NCI-H82 treated with DMSO at 0.1 percent for 48 hours (cell line): ENCODE measurements around the gene AQP1.

Experiments used
- DNase-seq: peaks from one replicate; lab custom pipeline; 2025; ENCODE audit not compliant: unreplicated experiment; lab: John Stamatoyannopoulos, UW

AQP1 gene

DNA sequence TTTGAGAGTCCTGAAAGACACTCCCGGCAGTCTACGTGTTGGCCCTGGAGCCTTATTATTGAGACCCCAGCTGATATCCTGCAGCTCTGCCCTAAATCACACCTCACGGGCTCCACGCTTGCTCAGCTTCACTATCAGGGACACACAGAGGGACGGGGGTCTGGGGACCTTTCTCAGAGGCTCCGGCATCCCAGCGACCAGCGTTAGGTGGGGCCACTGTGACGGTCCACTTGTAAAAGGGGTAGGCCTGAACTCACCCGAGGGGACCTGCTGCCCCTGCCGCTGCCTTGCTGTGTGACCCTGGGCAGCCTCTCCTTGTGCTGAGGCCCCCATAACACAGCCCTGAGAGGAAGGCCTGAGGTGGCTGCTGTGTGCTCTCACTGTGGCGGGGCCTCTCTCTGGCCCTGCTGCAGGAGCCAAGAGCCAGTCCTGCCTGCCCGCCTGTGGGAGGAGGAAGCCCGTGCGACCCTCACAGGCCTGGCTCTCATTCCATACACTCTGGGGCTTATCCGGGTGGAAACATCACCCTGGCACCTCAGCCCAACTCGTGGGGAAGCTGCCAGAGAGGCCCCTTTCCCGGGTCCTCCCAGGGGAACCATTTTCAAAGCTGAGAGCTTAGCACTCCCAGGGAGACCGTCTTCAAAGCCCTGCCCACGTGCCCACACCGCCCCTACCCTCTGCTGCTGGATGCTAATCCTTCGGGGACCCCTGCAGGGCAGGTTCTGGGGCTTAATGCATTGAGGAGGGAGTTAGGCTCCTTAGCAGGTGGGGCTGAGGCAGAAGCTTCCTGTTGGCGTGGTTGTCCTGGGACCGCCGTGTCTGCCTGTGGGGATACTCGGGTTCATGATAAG is 21.7 kb downstream of the AQP1 start:
- peak; percentile 4 for DNase-seq

GRCh38 chr7:30934225-30934624 is 22.6 kb downstream of the AQP1 start:
- DNase-seq: no peak

DNA sequence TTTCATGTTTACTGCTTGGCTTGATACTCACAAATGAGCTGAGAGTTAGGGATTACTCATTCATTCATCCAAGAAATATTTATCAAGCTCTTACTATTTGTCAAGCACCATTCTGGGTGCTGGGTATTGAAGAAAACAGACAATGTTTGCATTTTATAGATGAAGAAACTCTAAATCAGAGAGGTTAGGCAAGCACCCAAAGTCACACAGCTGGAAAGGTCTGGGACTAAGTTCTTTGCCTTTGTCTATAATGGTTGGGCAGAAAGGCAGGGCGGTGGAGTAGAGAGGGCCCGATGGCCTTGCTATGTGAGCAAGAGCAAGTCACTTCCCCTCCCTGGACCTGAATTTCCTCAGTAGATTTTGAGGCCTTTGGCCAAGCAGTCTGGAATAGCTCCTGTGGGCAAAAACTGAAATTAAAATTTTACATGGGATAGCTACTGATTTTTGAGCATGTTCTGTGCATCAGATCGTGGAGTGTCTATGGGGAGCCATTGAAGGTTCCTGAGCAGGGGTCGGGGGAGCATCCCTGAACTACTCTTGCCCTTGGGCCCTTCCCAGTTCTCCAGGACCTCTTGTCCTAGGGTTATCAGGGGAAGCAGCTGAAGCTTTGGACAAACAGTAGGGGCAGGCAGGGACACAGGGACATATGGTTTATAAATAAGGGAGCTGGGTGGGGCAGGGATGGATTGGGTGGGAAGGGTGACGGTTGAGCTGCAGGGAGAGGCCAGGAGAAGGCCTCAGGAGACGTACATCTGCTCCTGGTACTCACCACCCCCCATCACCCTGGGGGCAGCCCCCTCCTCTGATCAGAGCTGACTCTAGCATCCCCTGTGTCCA is 23.3 kb downstream of the AQP1 start:
- DNase-seq: peak; percentile 4

GRCh38 chr7:30935569-30935877 is 23.9 kb downstream of the AQP1 start:
- DNase-seq: no peak

DNA sequence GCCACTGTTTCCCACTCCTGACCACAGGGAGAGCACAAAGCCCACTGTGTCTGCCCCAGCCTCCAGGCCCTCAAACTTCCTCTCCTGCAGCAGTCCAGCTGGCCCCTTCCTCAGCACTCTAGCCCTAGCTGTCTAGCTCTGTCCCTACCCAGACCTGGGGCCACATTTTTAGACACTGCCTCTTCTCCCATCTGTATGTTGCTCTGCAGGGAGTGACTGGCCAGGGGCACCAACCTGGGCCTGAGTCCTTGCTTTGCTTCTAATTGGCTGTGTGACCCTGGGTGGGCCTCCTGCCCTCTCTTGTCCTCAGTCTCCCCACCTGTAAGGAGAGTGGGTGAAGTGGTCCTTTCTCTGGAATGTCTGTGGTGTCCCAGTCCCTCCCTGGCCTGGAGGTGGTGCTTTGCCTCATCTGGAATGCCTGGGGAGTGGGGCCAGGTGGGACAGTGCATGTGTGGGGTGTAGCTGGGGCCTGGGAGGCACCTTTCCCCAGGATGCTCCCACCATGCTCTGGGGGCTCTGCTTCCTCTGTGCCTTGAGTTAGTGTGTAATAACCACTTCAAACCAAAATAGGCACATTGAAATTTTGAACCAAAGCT is 25.1 kb downstream of the AQP1 start:
- DNase-seq: no peak

DNA sequence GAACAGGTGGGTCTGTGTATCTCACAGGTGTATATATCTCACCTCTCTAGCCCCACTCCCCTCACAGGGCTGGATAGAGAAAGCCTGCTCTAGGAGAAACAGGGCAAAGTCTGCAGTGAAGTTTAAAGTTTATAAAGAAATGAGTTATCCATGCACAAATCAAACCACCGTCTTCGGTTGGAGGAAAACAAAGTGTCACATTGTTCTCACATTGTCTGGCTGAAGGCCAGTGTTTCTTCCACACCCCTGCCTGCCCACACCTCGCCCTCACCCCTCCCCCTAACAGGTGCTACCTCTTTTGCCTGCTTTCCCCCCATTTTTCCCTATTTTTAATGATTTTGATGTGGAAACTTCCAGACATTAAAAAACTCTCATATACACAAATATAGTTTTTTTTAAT is 25.8 kb downstream of the AQP1 start:
- DNase-seq: no peak

DNA sequence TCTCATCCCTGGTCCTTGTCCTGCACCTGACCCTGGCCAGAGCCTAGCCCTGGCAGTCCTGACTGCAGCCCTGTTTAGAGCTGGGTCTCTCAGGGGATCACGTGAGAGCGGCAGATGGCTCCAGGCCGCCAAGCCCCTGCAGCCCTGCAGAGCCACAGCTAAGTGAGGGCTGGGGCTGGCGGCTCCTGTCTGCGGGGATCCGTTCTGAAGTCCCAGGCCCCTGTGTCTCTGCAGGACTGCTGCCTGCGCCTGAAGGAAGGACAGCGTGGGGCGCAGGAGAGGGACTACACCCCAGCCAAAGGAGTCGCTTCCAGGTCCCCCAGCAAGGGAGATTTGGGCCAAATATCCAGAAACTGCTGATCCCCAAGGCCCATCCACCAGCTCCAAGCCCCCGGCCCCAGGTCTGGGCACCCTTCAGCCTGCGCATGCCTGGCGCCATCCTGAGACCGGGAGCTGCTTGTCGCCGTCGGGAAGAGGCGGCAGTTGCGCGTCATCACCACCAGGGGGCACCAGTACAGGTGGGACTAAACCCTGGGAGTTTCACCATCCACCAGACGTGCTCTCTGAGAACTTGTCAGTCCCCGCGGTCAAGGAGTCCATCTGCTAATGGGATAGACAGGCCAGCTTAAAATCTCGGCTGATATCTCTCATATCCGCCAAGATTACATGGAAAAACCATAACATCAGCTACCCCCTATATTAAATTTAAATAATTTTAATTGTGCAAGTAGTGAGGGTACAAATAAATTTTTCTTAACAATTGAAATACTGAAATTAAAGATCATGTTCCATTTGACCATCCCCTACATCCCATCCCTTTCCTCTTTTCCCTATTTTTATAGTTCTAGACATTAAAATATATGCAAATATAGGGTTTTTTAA is 27.0 kb downstream of the AQP1 start:
- peak; percentile 85 for DNase-seq

GRCh38 chr7:30941582-30942323 is 30.1 kb downstream of the AQP1 start:
- no peak for DNase-seq

GRCh38 chr7:30950197-30950596 is 38.5 kb downstream of the AQP1 start:
- no peak for DNase-seq

DNA sequence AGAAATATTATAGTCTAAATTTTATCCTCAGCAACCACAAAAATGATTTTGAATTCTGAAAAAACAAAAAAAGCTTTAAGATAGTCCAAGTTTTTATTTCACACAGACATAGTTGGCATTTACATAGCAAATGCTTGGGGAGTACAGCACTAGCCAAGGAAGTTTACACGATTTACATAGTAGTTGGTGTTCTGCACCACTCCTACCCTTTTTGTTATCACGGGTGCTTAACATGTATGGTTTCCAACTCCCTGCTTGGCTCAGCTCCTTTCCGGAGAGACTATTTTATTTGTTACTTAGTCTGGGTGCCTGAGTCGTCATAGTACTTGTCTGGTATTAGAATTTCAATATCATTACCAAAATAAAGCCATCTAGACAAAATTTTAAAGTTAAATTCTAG is 43.3 kb downstream of the AQP1 start:
- no peak for DNase-seq

DNA sequence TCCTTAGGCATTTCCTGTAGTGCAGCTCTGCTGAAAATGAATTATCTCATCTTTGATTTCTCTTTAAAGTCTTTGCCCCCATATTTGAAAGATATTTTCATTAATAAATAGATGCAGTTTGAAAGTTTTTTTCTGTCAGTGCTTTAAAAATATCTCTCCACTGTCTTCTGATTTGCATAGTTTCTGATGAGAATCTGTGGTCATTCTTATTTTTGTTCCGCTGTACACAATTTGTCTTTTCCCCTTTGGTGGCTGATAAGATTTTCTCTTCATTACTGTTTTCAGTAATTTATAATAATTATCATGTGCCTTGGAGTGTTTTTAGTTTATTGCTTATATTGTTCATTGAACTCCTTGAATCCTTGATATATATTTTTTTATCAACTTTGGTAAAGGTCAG is 45.1 kb downstream of the AQP1 start:
- no peak for DNase-seq

DNA sequence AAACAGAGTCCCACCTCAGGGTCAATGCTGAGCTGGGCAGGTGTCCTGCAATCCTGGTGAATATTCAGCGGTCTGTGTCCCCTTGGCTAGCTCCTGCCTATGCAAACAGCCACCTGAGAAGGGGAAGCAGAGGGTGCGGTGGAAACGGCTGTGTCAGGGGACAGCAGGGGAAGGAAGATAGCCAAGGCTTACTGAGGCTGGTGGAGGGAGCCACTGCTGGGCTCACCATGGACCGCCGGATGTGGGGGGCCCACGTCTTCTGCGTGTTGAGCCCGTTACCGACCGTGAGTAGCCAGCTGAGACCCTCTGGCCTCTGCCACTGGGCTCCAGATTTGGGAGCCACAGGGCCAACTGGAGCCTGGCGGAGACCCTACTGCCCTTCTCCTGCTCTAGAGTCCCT is 52.2 kb downstream of the AQP1 start, which contains the start of gene GHRHR:
GHRHR (plus strand) TSS at position 112 of the 400 bp plus-strand sequence; CDS start at position 228, 116 bp downstream.
- no peak for DNase-seq

- DNase-seq: no peak
Observed at GRCh38 chr7:30965372-30965771, 53.7 kb downstream of the AQP1 start.

DNA sequence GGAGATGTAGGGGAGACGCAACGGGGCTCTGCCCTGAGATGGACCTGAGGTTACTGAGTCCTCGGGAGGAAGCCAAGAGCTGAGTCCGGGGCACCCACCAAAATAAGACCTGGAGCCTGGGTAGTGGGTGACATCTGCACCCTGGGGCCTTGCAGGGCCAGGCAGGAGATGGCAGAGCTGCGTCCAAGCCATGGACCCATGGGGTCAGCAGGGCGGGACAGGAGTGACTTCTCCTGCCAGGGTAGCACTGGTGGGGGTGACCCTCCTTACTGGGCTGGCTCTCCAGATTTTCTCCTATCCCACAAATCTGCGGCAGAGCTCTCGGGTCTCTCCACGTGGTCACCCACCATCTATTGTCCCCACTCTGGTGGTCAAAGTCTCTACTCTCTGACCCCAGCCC is 54.2 kb downstream of the AQP1 start:
- no peak for DNase-seq

DNA sequence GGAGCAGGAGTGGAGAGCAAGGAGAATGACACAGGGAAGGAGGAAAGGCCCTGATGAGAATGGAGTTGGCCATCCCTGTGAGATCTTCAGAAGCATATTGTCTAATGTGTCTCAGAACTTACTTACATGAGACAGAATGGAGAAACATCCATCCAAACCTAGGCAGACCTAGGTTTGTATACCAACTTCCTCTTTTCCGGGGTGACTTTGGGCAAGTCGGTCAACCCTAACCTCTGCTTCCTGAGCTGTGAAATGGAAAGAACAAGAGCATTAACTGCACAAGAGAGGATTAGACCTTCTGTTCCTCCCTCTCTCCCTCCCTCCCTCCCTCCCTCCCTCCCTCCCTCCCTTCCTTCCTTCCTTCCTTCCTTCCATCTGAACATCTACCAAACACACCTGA is 56.6 kb downstream of the AQP1 start:
- no peak for DNase-seq

DNA sequence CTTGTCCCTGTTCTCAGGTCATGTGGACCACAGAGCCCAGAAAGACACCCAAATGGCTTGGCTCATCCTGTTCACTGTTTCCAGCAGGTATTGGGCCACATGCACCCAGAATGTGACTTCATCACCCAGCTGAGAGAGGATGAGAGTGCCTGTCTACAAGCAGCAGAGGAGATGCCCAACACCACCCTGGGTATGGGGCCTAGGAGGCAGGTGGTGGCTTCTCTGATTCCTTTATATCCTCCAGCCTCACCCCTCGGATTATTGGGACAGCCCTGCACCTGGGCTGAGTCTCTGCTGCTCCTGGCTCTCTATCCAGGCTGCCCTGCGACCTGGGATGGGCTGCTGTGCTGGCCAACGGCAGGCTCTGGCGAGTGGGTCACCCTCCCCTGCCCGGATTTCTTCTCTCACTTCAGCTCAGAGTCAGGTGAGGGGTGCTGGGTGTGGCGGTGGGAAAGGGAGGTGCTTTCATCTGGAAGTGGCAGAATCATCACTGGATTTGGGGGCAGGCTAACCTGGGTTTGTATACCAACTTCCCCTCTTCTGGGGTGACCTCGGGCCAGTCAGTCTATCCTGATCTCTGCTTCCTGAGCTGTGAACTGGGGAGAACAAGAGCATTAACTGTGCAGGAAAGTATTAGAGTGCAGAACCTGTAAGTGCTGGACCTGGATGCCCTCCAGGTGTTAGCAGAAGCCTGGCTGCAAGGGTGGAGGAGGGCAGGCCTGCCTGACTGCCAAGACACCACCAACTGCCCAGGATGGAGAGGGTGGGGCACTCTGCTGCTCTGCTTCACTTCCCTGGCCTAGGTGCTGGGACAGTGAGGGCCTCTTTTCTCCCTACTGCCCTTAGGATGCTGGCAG is 57.3 kb downstream of the AQP1 start:
- no peak for DNase-seq

GRCh38 chr7:30969604-30969970 is 57.9 kb downstream of the AQP1 start:
- no peak for DNase-seq

GRCh38 chr7:30970074-30970473 is 58.4 kb downstream of the AQP1 start:
- no peak for DNase-seq

DNA sequence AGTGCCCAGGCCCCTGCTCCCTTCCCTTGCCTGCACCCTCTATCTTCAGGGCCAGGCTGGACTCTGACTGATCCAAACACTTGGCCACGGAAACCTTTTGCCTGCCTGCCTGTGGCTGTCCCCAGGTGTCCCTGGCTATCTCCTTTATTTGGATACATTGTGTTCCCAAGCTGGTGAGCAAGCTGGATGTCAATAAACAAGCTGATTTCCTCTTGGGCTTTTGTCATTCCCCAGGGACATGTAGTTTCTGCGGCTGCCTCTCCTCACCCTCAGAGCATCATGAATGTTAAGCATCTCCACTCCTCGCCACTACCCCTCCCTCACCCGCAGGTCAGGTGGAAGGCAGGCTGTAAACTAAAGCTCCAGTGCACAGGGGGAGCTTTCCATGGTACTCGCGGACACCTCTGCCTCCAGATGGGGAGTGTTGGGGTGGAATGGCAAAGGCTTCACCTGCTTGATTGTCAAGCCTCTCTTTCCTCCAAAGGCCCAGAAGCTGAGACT is 59.0 kb downstream of the AQP1 start:
- no peak for DNase-seq
